NT2/D1 (cell line): ENCODE data around the gene DPF1.

Experiments
- DNase-seq: peaks from one replicate; pipeline ENCODE4 v3.0.0-alpha.2; 2011; ENCODE audit warnings: low read depth, low spot score
- H3K27me3 ChIP-seq: 2 replicates; pipeline ENCODE4 v1.6.0; 2011; ENCODE audit warnings: mild to moderate bottlenecking; ENCODE audit not compliant: insufficient read length, insufficient read depth
- H3K36me3 ChIP-seq: 2 replicates; pipeline ENCODE4 v1.6.1; 2011; ENCODE audit warnings: mild to moderate bottlenecking, low read length, mixed read lengths; ENCODE audit not compliant: insufficient read depth, insufficient read length
- H3K4me1 ChIP-seq: 2 replicates; pipeline ENCODE4 v1.5.1; 2011; ENCODE audit not compliant: insufficient read depth, insufficient read length
- H3K4me3 ChIP-seq: 2 replicates; pipeline ENCODE4 v1.5.1; 2011; ENCODE audit warnings: low read depth; ENCODE audit not compliant: insufficient read length
- H3K9ac ChIP-seq: 2 replicates; pipeline ENCODE4 v1.6.0; 2011; ENCODE audit warnings: low read depth; ENCODE audit not compliant: insufficient read length
- H3K9me3 ChIP-seq: 2 replicates; pipeline ENCODE4 v1.5.1; 2011; ENCODE audit warnings: mild to moderate bottlenecking, low read length; ENCODE audit not compliant: insufficient read depth
- SUZ12 ChIP-seq: IDR thresholded peaks from 2 replicates; pipeline ENCODE4 v1.6.1; 2011; ENCODE audit not compliant: insufficient read length, insufficient read depth; ENCODE audit errors: extremely low read depth
- YY1 ChIP-seq: IDR thresholded peaks from 2 replicates; pipeline ENCODE4 v1.6.1; 2011; ENCODE audit not compliant: insufficient read length, insufficient read depth
- ZNF274 ChIP-seq: IDR thresholded peaks from 2 replicates; pipeline ENCODE4 v1.6.1; 2011; ENCODE audit warnings: mild to moderate bottlenecking, low read depth, low read length

The DPF1 gene

GRCh38 chr19:38183251-38183897 lies 40.6 kb downstream of the DPF1 start:
- peaks cover 4% of the 10 kb centered on the region for H3K4me1 ChIP-seq
- H3K9ac ChIP-seq: peak overlapping the region; percentile 33
- no peak for TF ChIP-seq ZNF274
- TF ChIP-seq YY1: no peak
- TF ChIP-seq SUZ12: no peak
- H3K27me3 ChIP-seq: no peaks in the 10 kb centered on the region
- H3K9me3 ChIP-seq: peaks cover 11% of the 10 kb centered on the region; the same call in 1 of the 2 replicates
- peak; percentile 32 for DNase-seq
- H3K4me3 ChIP-seq: peak overlapping the region; percentile 41
- peaks cover 6% of the 10 kb centered on the region for H3K36me3 ChIP-seq

GRCh38 chr19:38182536-38183210 lies 41.3 kb downstream of the DPF1 start:
- TF ChIP-seq SUZ12 (no peak), ZNF274 (no peak), YY1 (no peak)
- DNase-seq: no peak
- H3K36me3 ChIP-seq: peaks cover 6% of the 10 kb centered on the region

GRCh38 chr19:38180071-38180470 lies 44.0 kb downstream of the DPF1 start:
- Histone ChIP-seq H3K27me3 (no peaks in the 10 kb centered on the region), H3K9me3 (peaks cover 11% of the 10 kb centered on the region; the same call in 1 of the 2 replicates), H3K9ac (no peak overlapping the region), H3K36me3 (peaks cover 5% of the 10 kb centered on the region), H3K4me3 (no peak overlapping the region), H3K4me1 (peaks cover 8% of the 10 kb centered on the region)
- TF ChIP-seq YY1 (no peak), ZNF274 (no peak), SUZ12 (no peak)
- no peak for DNase-seq

More at GRCh38 chr19:38182536-38183210, 41.3 kb downstream of the DPF1 start:
- Histone ChIP-seq H3K27me3 (no peaks in the 10 kb centered on the region), H3K9ac (no peak overlapping the region), H3K4me1 (peaks cover 4% of the 10 kb centered on the region), H3K4me3 (no peak overlapping the region), H3K9me3 (peaks cover 11% of the 10 kb centered on the region; the same call in 1 of the 2 replicates)

GRCh38 chr19:38175422-38175821 lies 48.6 kb downstream of the DPF1 start:
- H3K36me3 ChIP-seq: peaks cover 3% of the 10 kb centered on the region
- H3K4me1 ChIP-seq: peaks cover 7% of the 10 kb centered on the region
- peaks cover 7% of the 10 kb centered on the region; the same call in 1 of the 2 replicates for H3K9me3 ChIP-seq
- TF ChIP-seq ZNF274 (no peak), YY1 (no peak), SUZ12 (no peak)
- no peaks in the 10 kb centered on the region for H3K27me3 ChIP-seq
- no peak for DNase-seq
- no peak overlapping the region for H3K4me3 ChIP-seq
- no peak overlapping the region for H3K9ac ChIP-seq

- Histone ChIP-seq H3K4me1 (peaks cover 7% of the 10 kb centered on the region), H3K27me3 (no peaks in the 10 kb centered on the region), H3K36me3 (peaks cover 3% of the 10 kb centered on the region), H3K9ac (no peak overlapping the region), H3K9me3 (no peaks in the 10 kb centered on the region), H3K4me3 (no peak overlapping the region)
- no peak for TF ChIP-seq SUZ12
- TF ChIP-seq YY1: no peak
- TF ChIP-seq ZNF274: no peak
- no peak for DNase-seq
These were observed 50.6 kb downstream of the DPF1 start for GRCh38 chr19:38173291-38174041.

GRCh38 chr19:38172001-38172400 lies 52.0 kb downstream of the DPF1 start:
- Histone ChIP-seq H3K36me3 (peaks cover 8% of the 10 kb centered on the region), H3K4me3 (no peak overlapping the region), H3K9me3 (no peaks in the 10 kb centered on the region), H3K4me1 (peaks cover 7% of the 10 kb centered on the region), H3K9ac (no peak overlapping the region), H3K27me3 (no peaks in the 10 kb centered on the region)
- TF ChIP-seq ZNF274: no peak
- no peak for TF ChIP-seq YY1
- no peak for TF ChIP-seq SUZ12
- no peak for DNase-seq

- TF ChIP-seq YY1 (no peak), SUZ12 (no peak), ZNF274 (no peak)
- H3K4me1 ChIP-seq: peaks cover 5% of the 10 kb centered on the region
- H3K27me3 ChIP-seq: no peaks in the 10 kb centered on the region
- no peak overlapping the region for H3K9ac ChIP-seq
- no peak for DNase-seq
- no peaks in the 10 kb centered on the region for H3K9me3 ChIP-seq
- no peak overlapping the region for H3K4me3 ChIP-seq
- H3K36me3 ChIP-seq: peaks cover 8% of the 10 kb centered on the region
These were observed 53.7 kb downstream of the DPF1 start for GRCh38 chr19:38170334-38170733.
